ENCODE measurements around the gene GDE1.

DNA sequence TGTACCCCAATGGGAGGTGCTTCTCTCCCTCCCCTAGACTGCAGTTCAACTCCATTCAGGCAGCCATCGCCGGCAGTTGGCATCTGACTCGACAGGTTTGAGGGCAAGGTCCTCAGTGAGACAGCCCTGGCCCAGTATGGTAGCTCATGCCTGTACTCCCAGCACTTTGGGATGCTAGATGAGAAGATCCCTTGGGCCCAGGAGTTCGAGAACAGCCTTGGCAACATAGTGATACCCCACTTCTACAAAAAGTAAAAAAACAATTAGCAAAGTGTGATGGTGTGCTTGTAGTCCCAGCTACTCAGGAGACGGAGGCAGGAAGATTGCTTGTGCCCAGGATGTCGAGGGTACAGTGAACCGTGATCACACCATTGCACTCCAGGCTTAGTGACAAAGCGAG is 45.7 kb upstream of the GDE1 start:
- TF ChIP-seq, protein P1, sequence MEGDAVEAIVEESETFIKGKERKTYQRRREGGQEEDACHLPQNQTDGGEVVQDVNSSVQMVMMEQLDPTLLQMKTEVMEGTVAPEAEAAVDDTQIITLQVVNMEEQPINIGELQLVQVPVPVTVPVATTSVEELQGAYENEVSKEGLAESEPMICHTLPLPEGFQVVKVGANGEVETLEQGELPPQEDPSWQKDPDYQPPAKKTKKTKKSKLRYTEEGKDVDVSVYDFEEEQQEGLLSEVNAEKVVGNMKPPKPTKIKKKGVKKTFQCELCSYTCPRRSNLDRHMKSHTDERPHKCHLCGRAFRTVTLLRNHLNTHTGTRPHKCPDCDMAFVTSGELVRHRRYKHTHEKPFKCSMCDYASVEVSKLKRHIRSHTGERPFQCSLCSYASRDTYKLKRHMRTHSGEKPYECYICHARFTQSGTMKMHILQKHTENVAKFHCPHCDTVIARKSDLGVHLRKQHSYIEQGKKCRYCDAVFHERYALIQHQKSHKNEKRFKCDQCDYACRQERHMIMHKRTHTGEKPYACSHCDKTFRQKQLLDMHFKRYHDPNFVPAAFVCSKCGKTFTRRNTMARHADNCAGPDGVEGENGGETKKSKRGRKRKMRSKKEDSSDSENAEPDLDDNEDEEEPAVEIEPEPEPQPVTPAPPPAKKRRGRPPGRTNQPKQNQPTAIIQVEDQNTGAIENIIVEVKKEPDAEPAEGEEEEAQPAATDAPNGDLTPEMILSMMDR (conservative IDR thresholded peaks at IDR 0.05; ENCODE audit: low read length): no peak
- TF ChIP-seq EZH2phosphoT487 (IDR thresholded peaks at IDR 0.05; ENCODE audit: borderline replicate concordance): no peak
